ENCODE measurements around the gene P2RY2. TPM values are rescaled to one million over a fixed set of nuclear protein-coding genes. Genes with fewer than 3 reads are reported as not detected.

The P2RY2 gene
- total RNA-seq, 1 experiment from 2014 or later = 0.05 TPM

GRCh38 chr11:73199446-73199845, 18.6 kb upstream of the P2RY2 start:
- in situ Hi-C loops (cut with HindIII; ENCODE audit: low pct_unique_long_range_greater_than_20kb, low sequenced_read_pairs) = no loop called here
- no peak for DNase-seq (ENCODE audit: low read depth, low spot score)

DNA sequence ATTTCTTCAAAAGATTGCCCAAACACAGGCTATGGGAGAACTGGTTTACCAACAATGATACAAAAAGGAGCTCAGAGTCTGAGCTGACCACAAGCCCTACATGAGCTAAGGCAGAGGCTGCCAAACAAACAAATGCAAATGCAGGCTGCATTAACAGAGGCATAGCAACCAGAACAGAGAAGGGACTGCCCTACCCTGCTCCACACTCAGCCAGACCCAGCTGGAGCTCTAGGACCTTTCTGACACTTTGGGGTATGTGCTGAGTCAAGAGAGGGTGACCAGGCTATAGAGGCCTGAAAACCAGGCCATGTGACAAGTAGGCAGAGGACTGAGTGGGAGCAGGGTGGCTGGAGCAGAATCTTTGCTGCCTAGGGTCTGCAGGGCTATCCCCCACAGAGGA, 17.8 kb upstream of the P2RY2 start:
- DNase-seq (ENCODE audit: low read depth, low spot score) = no peak
- in situ Hi-C loops (cut with HindIII; ENCODE audit: low pct_unique_long_range_greater_than_20kb, low sequenced_read_pairs) = no loop called here

DNA sequence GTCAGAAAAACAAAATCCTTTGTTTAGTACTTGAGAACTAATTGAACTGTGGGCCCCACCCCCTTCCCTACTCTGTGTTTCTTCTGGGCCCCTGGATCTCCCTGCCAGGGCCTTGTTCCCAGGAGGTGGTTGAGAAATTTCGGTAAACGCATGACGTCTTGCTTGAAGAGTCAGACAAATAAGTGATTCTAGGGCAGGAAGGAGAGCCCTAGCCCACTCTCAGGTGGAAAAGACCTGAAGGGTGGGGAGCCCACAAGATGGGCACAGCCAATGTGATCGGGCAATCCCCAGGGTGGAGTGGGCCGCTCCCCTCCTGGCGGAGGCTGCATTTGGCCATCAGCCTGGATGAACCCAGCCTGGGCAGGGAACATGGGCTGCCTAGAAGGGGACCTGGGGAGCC, 16.8 kb upstream of the P2RY2 start:
- in situ Hi-C loops (cut with HindIII; ENCODE audit: low pct_unique_long_range_greater_than_20kb, low sequenced_read_pairs) = no loop called here
- DNase-seq (ENCODE audit: low read depth, low spot score) = no peak

DNA sequence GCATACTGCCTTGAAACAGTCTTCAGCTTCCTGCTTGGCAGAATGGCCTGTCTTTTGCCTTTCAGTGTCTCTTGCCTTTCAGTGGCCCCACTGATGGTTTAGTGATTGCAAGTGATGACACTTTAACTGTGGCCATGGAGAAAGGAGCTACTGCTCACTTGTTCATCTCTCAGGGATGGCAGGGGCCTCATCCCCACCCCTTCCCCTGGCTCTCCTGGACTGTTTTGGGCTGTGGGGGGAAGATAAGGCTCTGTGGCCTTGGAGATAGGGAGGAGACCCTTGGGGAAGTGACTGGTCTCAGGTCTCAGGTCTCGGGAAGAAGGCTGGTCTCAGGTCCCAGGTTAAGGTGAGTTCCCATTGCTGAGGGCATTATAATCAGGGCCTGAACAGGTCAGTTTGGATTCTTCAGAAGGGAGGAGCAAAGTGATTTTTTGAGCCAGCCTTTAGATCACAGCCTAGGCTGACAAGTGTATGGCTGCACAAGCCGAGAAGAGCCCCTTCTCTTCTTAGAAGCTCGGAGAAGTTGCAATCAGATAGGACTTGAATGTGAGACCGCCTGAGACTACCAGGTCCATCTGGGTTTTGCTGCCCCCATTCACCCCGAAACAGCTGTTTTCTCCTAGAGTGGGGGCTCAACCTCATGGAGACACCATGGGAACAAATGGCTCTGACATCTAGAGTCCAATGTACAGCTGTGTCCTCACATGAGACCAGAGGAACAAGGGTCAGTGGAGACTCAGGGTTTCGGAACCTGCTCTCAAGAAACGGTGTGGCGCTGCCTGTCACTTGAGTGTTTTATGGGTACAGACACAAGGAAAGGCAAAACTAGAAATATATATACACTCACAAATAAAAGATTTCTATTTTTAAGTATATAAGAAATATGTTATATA, 15.9 kb upstream of the P2RY2 start:
- in situ Hi-C loops (cut with HindIII; ENCODE audit: low pct_unique_long_range_greater_than_20kb, low sequenced_read_pairs) = no loop called here
- no peak for DNase-seq (ENCODE audit: low read depth, low spot score)

- DNase-seq (ENCODE audit: low read depth, low spot score) = no peak
- in situ Hi-C loops (cut with HindIII; ENCODE audit: low pct_unique_long_range_greater_than_20kb, low sequenced_read_pairs) = no loop called here
Measured at GRCh38 chr11:73203322-73203721, 14.8 kb upstream of the P2RY2 start.

GRCh38 chr11:73203790-73204189, 14.3 kb upstream of the P2RY2 start:
- DNase-seq (ENCODE audit: low read depth, low spot score) = no peak
- in situ Hi-C loops (cut with HindIII; ENCODE audit: low pct_unique_long_range_greater_than_20kb, low sequenced_read_pairs) = no loop called here

DNA sequence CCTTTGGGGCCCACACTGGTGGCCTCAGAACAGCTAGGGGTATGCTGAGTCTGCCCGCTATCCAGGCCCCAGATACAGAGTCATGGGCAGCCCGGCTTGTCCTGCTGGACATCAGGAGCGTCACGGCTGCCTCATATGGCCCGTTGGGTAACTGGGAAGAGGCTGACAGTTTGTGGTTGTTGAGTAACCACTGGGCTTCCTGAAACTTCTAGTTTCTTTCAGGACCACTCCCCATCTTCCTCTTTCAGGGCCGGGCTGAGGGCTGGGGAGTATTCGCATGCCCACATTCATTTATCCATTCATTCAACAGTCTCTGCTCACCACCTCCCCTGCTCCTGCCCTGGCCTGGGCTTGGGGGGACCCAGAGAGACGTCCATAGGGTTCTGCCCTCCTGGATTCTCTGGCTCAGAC, 13.4 kb upstream of the P2RY2 start:
- no peak for DNase-seq (ENCODE audit: low read depth, low spot score)
- in situ Hi-C loops (cut with HindIII; ENCODE audit: low pct_unique_long_range_greater_than_20kb, low sequenced_read_pairs) = no loop called here

- in situ Hi-C loops (cut with HindIII; ENCODE audit: low pct_unique_long_range_greater_than_20kb, low sequenced_read_pairs) = no loop called here
- DNase-seq (ENCODE audit: low read depth, low spot score) = no peak
Measured at GRCh38 chr11:73205661-73206343, 12.3 kb upstream of the P2RY2 start.

GRCh38 chr11:73206801-73207200, 11.3 kb upstream of the P2RY2 start:
- no peak for DNase-seq (ENCODE audit: low read depth, low spot score)

DNA sequence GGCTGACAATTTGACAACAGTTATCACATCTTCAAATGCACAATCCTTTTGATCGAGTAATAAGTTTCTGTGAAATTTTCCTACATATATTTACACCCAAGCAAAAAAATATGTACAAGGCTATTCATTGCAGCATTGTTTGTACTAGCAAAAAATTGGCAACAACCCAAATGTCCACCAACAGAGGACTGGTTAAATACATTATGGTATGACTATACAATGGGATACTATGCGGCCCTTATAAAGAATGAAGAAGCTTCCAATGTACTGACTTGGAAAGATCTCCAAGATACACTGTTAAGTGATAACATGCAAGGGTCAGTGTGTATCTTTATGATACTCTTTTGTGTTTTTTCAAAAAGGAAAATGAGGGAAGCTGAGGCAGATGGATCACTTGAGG, 8.2 kb upstream of the P2RY2 start:
- DNase-seq (ENCODE audit: low read depth, low spot score) = no peak
- in situ Hi-C loops (cut with HindIII; ENCODE audit: low pct_unique_long_range_greater_than_20kb, low sequenced_read_pairs) = no loop called here

More at GRCh38 chr11:73206801-73207200, 11.3 kb upstream of the P2RY2 start:
- in situ Hi-C loops (cut with HindIII; ENCODE audit: low pct_unique_long_range_greater_than_20kb, low sequenced_read_pairs) = no loop called here

DNA sequence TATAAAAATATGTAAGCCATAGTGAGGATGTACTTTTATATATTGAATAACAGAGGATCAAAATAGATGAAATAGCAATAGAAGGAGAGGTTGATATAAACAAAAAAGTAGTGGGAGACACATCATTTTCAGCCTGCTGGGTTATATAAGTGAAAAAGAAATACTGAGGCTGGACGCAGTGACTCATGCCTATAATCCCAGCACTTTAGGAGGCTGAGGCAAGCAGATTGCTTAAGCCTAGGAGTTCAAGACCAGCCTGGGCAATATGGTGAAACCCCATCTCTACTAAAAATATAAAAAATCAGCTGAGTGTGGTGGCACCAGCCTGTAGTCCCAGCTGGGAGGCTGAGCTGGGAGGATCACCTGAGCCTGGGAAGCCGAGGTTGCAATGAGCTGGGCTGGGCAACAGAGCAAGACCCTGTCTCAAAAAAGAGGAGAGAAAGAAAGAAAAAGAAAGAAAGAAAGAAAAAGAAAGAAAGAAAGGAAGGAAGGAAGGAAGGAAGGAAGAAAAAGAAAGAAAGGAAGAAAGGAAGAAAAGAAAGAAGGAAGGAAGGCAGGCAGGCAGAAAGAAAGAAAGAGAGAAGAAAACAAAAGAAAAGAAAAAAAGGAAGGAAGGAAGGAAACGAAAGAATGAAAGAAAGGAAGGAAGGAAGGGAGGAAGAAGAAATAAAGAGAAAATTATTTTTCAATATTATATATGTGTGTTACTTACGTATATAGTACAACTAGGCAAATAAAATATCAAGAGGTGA, 7.0 kb upstream of the P2RY2 start:
- DNase-seq (ENCODE audit: low read depth, low spot score) = no peak
- in situ Hi-C loops (cut with HindIII; ENCODE audit: low pct_unique_long_range_greater_than_20kb, low sequenced_read_pairs) = no loop called here

GRCh38 chr11:73213196-73214143, 4.6 kb upstream of the P2RY2 start:
- in situ Hi-C loops (cut with HindIII; ENCODE audit: low pct_unique_long_range_greater_than_20kb, low sequenced_read_pairs) = no loop called here
- no peak for DNase-seq (ENCODE audit: low read depth, low spot score)

GRCh38 chr11:73215191-73216134, 2.6 kb upstream of the P2RY2 start:
- DNase-seq (ENCODE audit: low read depth, low spot score) = no peak
- in situ Hi-C loops (cut with HindIII; ENCODE audit: low pct_unique_long_range_greater_than_20kb, low sequenced_read_pairs) = no loop called here

DNA sequence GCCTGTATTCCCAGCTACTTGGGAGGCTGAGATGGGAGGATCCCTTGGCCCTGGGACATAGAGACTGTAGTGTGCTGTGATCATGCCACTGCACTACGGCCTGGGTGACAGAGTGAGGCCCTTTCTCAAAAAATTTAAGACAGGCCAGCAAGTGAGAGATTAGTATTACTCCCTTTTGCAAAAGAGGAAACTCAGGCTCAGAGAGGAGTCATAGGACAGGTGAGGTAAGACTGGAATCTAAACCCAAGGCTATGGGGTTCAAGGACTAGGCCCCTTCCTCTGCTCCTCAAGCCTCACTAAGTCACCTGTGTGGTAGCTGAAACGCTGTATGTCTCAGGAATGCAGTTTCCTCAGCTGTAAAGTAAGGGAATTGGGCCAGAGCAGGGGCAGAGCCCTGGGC, 1.6 kb upstream of the P2RY2 start:
- no peak for DNase-seq (ENCODE audit: low read depth, low spot score)
- in situ Hi-C loops (cut with HindIII; ENCODE audit: low pct_unique_long_range_greater_than_20kb, low sequenced_read_pairs) = no loop called here

DNA sequence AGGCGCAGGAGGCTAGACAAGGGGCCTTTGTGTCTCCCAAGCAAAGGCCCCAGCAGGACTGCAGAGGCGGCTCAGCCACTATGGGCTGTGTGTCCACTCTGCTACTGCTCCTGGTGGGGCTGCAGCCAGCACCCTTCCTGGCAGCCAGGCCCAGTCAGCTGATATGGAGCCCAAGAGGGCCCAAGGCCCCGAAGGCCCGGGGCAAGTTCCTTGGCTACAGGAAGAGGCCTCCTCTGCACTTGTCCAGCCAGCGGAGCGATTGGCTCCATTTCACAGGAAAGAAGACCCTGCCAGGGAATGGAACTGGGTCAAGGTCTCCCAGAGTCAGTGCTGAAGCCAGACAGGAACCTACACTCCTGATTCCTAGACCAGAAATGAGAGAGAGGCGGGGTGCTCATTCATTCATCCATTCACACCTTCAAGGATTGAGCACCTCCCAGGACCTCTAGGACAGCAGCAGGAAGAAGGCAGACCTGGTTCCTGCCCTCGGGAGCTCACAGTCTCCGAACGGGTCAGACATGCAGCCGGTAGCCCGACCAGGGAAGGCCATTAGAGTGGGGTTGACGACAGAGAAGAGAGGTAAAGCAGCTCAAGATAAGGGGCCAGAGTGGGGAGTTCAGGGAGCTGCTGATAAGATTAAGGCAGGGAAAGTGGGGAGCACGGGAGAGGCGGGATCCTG, 811 bp upstream of the P2RY2 start:
- no peak for DNase-seq (ENCODE audit: low read depth, low spot score)
- in situ Hi-C loops (cut with HindIII; ENCODE audit: low pct_unique_long_range_greater_than_20kb, low sequenced_read_pairs) = no loop called here

DNA sequence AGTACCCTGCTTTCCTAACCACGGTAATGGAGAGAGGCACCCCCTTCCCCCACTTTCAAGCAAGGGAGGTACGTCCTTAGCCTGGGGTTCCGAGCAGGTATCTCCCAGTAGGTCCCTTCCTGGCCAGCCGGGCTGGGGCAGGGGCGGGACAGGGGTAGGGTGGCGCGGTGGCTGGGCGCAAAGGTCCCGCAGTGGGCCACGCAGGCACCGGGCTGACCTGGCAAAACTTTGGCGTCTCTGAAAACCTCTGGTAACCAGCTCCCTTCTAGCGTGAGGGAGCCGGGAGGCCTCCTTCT, 323 bp upstream of the P2RY2 start:
- in situ Hi-C loops (cut with HindIII; ENCODE audit: low pct_unique_long_range_greater_than_20kb, low sequenced_read_pairs) = no loop called here
- no peak for DNase-seq (ENCODE audit: low read depth, low spot score)

Measured in SK-MEL-5 (cell line).